T-helper 1 cell treated with Interleukin-12 subunit alpha and Interleukin-12 subunit beta and Interleukin-4 antibody, amounts not matched to agents 30 μg/mL and 1 μg/mL, for 36 hours (primary cell): Measurements from ENCODE around the gene PRR13.
"Not testable (repeated sequence)": the region's sequence is repeated elsewhere in the genome, so short reads cannot be mapped to it uniquely, and the experiment has no call there.

Source experiments
- H3K27ac Mint-ChIP-seq: one replicate; pipeline ENCODE4 v1.8.0; 2021; ENCODE audit warnings: mild to moderate bottlenecking, mixed read lengths
- H3K27me3 Mint-ChIP-seq: one replicate; pipeline ENCODE4 v1.8.0; 2021; ENCODE audit warnings: low read depth, mixed read lengths
- H3K36me3 Mint-ChIP-seq: one replicate; pipeline ENCODE4 v1.8.0; 2021; ENCODE audit warnings: low read depth, mixed read lengths
- H3K4me1 Mint-ChIP-seq: one replicate; pipeline ENCODE4 v1.8.0; 2021; ENCODE audit warnings: low read depth, mixed read lengths
- H3K4me3 Mint-ChIP-seq: one replicate; pipeline ENCODE4 v1.8.0; 2021; ENCODE audit warnings: mild to moderate bottlenecking, moderate library complexity, mixed read lengths
- H3K9me3 Mint-ChIP-seq: one replicate; pipeline ENCODE4 v1.8.0; 2021; ENCODE audit warnings: mixed read lengths

The PRR13 gene

GRCh38 chr12:53441040-53441833 is at the start of gene PRR13:
Gene PRR13 (plus strand): TSS chr12:53441734. CDS start chr12:53442715, 981 bp downstream.
- H3K9me3 Mint-ChIP-seq, result no peaks in the 10 kb centered on the region
- H3K27ac Mint-ChIP-seq, result peak within 1 kb of the TSS; percentile 92
- peaks cover 31% of the 10 kb centered on the region for H3K4me1 Mint-ChIP-seq
- H3K4me3 Mint-ChIP-seq, result peak within 1 kb of the TSS; percentile 94
- H3K36me3 Mint-ChIP-seq, result peaks cover 31% of the 10 kb centered on the region
- no peaks in the 10 kb centered on the region for H3K27me3 Mint-ChIP-seq

- Mint-ChIP-seq H3K4me3 (no peak overlapping the region), H3K4me1 (peaks cover 1% of the 10 kb centered on the region), H3K9me3 (no peaks in the 10 kb centered on the region), H3K27ac (no peak overlapping the region), H3K36me3 (peaks cover 10% of the 10 kb centered on the region), H3K27me3 (no peaks in the 10 kb centered on the region)
Observed at GRCh38 chr12:53399896-53400295, 41.6 kb upstream of the PRR13 start.

- H3K4me1 Mint-ChIP-seq, H3K27me3 Mint-ChIP-seq, H3K27ac Mint-ChIP-seq, H3K4me3 Mint-ChIP-seq, H3K9me3 Mint-ChIP-seq: not testable (repeated sequence)
- H3K36me3 Mint-ChIP-seq, result peaks cover 13% of the 10 kb centered on the region
Observed at GRCh38 chr12:53402351-53402750, 39.2 kb upstream of the PRR13 start.

- no peaks in the 10 kb centered on the region for H3K9me3 Mint-ChIP-seq
- H3K4me1 Mint-ChIP-seq, result peaks cover under 1% of the 10 kb centered on the region
- H3K4me3 Mint-ChIP-seq, result no peak overlapping the region
- peaks cover 13% of the 10 kb centered on the region for H3K36me3 Mint-ChIP-seq
- no peak overlapping the region for H3K27ac Mint-ChIP-seq
- H3K27me3 Mint-ChIP-seq, result no peaks in the 10 kb centered on the region
Observed at GRCh38 chr12:53402871-53403270, 38.7 kb upstream of the PRR13 start.

GRCh38 chr12:53410951-53411350 is 30.6 kb upstream of the PRR13 start:
- no peaks in the 10 kb centered on the region for H3K27me3 Mint-ChIP-seq
- H3K36me3 Mint-ChIP-seq, result peaks cover 40% of the 10 kb centered on the region
- H3K27ac Mint-ChIP-seq, result no peak overlapping the region
- peaks cover 19% of the 10 kb centered on the region for H3K4me1 Mint-ChIP-seq
- H3K9me3 Mint-ChIP-seq, result no peaks in the 10 kb centered on the region
- H3K4me3 Mint-ChIP-seq, result no peak overlapping the region

- no peaks in the 10 kb centered on the region for H3K9me3 Mint-ChIP-seq
Observed at GRCh38 chr12:53413485-53414204, 27.9 kb upstream of the PRR13 start.

GRCh38 chr12:53414756-53415417 is 26.6 kb upstream of the PRR13 start:
- no peaks in the 10 kb centered on the region for H3K9me3 Mint-ChIP-seq
- H3K4me1 Mint-ChIP-seq, result peaks cover 32% of the 10 kb centered on the region
- H3K36me3 Mint-ChIP-seq, result peaks cover 31% of the 10 kb centered on the region
- H3K27me3 Mint-ChIP-seq, result no peaks in the 10 kb centered on the region
- H3K27ac Mint-ChIP-seq, result no peak overlapping the region
- H3K4me3 Mint-ChIP-seq, result no peak overlapping the region

More at GRCh38 chr12:53413485-53414204, 27.9 kb upstream of the PRR13 start:
- H3K27me3 Mint-ChIP-seq, result no peaks in the 10 kb centered on the region
- H3K4me1 Mint-ChIP-seq, result peaks cover 28% of the 10 kb centered on the region
- peak overlapping the region; percentile 55 for H3K27ac Mint-ChIP-seq
- peaks cover 38% of the 10 kb centered on the region for H3K36me3 Mint-ChIP-seq
- H3K4me3 Mint-ChIP-seq, result no peak overlapping the region

GRCh38 chr12:53415752-53416389 is 25.7 kb upstream of the PRR13 start:
- not testable (repeated sequence) for H3K27ac Mint-ChIP-seq, H3K27me3 Mint-ChIP-seq, H3K9me3 Mint-ChIP-seq, H3K4me3 Mint-ChIP-seq
- H3K36me3 Mint-ChIP-seq, result peaks cover 24% of the 10 kb centered on the region
- peaks cover 33% of the 10 kb centered on the region for H3K4me1 Mint-ChIP-seq

GRCh38 chr12:53417291-53417816 is 24.2 kb upstream of the PRR13 start:
- H3K36me3 Mint-ChIP-seq, result peaks cover 12% of the 10 kb centered on the region
- H3K27me3 Mint-ChIP-seq, H3K9me3 Mint-ChIP-seq: not testable (repeated sequence)
- peaks cover 33% of the 10 kb centered on the region for H3K4me1 Mint-ChIP-seq
- peak overlapping the region; percentile 30 for H3K4me3 Mint-ChIP-seq
- H3K27ac Mint-ChIP-seq, result peak overlapping the region; percentile 85

GRCh38 chr12:53418221-53418620 is 23.3 kb upstream of the PRR13 start:
- Mint-ChIP-seq H3K9me3 (no peaks in the 10 kb centered on the region), H3K36me3 (peaks cover 7% of the 10 kb centered on the region), H3K4me1 (peaks cover 26% of the 10 kb centered on the region), H3K27me3 (no peaks in the 10 kb centered on the region), H3K27ac (no peak overlapping the region), H3K4me3 (no peak overlapping the region)

GRCh38 chr12:53419756-53420155 is 21.8 kb upstream of the PRR13 start:
- H3K4me1 Mint-ChIP-seq, result peaks cover 22% of the 10 kb centered on the region
- H3K27me3 Mint-ChIP-seq, result no peaks in the 10 kb centered on the region
- H3K4me3 Mint-ChIP-seq, result no peak overlapping the region
- peaks cover 4% of the 10 kb centered on the region for H3K36me3 Mint-ChIP-seq
- peak overlapping the region; percentile 61 for H3K27ac Mint-ChIP-seq
- no peaks in the 10 kb centered on the region for H3K9me3 Mint-ChIP-seq

GRCh38 chr12:53422247-53422646 is 19.3 kb upstream of the PRR13 start:
- peaks cover 14% of the 10 kb centered on the region for H3K4me1 Mint-ChIP-seq
- H3K36me3 Mint-ChIP-seq, result not testable (repeated sequence)

GRCh38 chr12:53423597-53423996 is 17.9 kb upstream of the PRR13 start, which contains the start of gene AMHR2:
Gene AMHR2 (plus strand): TSS chr12:53423855. CDS start chr12:53423935, 80 bp downstream.
- Mint-ChIP-seq H3K27me3 (no peaks in the 10 kb centered on the region), H3K4me3 (no peak within 1 kb of the TSS), H3K36me3 (no peaks in the 10 kb centered on the region), H3K27ac (no peak within 1 kb of the TSS), H3K9me3 (no peaks in the 10 kb centered on the region), H3K4me1 (peaks cover 13% of the 10 kb centered on the region)

More at GRCh38 chr12:53422247-53422646, 19.3 kb upstream of the PRR13 start:
- H3K27me3 Mint-ChIP-seq, H3K27ac Mint-ChIP-seq, H3K4me3 Mint-ChIP-seq, H3K9me3 Mint-ChIP-seq: not testable (repeated sequence)
